ENCODE measurements around the gene GPR132. TPM values are rescaled to one million over a fixed set of nuclear protein-coding genes. Genes with fewer than 3 reads are reported as not detected.
A peak's percentile ranks its signal among the peaks of the same experiment; 100 is the strongest.

GPR132 gene
- total RNA-seq, 2 experiments from 2014 or later, result 64.4 to 66.7 TPM

- H3K9me3 Mint-ChIP-seq, result no peaks in the 10 kb centered on the region
- Histone ChIP-seq H3K27ac (ENCODE audit: low read depth in 1 of 2, low read length in 2 of 2) (peak overlapping the region in 1 of 2 donors; percentile 22), H3K27me3 (ENCODE audit: control insufficient read depth in 1 of 2, insufficient read depth in 2 of 2, low read length in 2 of 2) (no peaks in the 10 kb centered on the region), H3K4me3 (ENCODE audit: low read length) (no peak overlapping the region), H3K4me1 (ENCODE audit: insufficient read depth, low read length) (peaks cover 70% of the 10 kb centered on the region), H3K36me3 (ENCODE audit: insufficient read depth, low read length) (no peaks in the 10 kb centered on the region), H3K9me3 (ENCODE audit: control insufficient read depth in 1 of 2, insufficient read depth in 1 of 2, low read length in 2 of 2) (no peaks in the 10 kb centered on the region)
- DNase-seq, result no peak
- peak overlapping the region; percentile 48 for H3K4me3 Mint-ChIP-seq
- H3K36me3 Mint-ChIP-seq (ENCODE audit: low read depth), result peaks cover 6% of the 10 kb centered on the region
- ATAC-seq (ENCODE audit: poor library complexity), result no peak
- POLR2A ChIA-PET, result no interaction called here
- no peaks in the 10 kb centered on the region for H3K27me3 Mint-ChIP-seq
- H3K27ac Mint-ChIP-seq, result peak overlapping the region; percentile 91
- peaks cover 52% of the 10 kb centered on the region for H3K4me1 Mint-ChIP-seq (ENCODE audit: low read depth)
- TF ChIP-seq CTCF (IDR thresholded peaks at IDR 0.05), result no peak
- intact Hi-C loops (cut with DNase I, micrococcal nuclease), result loop anchor here in 1 of 2 experiments (5.0 kb wide), 1 partner anchor 423 kb away; the partner anchor contains the start of gene TEDC1
- CTCF ChIA-PET, result interaction anchor here (1.8 kb wide), 1 partner anchor 17 kb away, joined by 9 read pairs; no protein-coding TSS in a partner anchor
Observed at GRCh38 chr14:105069522-105069870, 4.3 kb upstream of the GPR132 start.

GRCh38 chr14:105068818-105069217 lies 3.6 kb upstream of the GPR132 start:
- no peak for TF ChIP-seq CTCF (IDR thresholded peaks at IDR 0.05)
- CTCF ChIA-PET, result no interaction called here
- H3K9me3 ChIP-seq (ENCODE audit: control insufficient read depth in 1 of 2, insufficient read depth in 1 of 2, low read length in 2 of 2), result no peaks in the 10 kb centered on the region
- H3K4me1 ChIP-seq (ENCODE audit: insufficient read depth, low read length), result peaks cover 73% of the 10 kb centered on the region
- H3K36me3 Mint-ChIP-seq (ENCODE audit: low read depth), result peaks cover 12% of the 10 kb centered on the region
- peak overlapping the region; percentile 91 for H3K27ac Mint-ChIP-seq
- intact Hi-C loops (cut with DNase I, micrococcal nuclease), result loop anchor here in 1 of 2 experiments (5.0 kb wide), 1 partner anchor 423 kb away; the partner anchor contains the start of gene TEDC1
- POLR2A ChIA-PET, result no interaction called here
- no peak overlapping the region for H3K27ac ChIP-seq (ENCODE audit: low read depth in 1 of 2, low read length in 2 of 2)
- H3K4me3 Mint-ChIP-seq, result peak overlapping the region; percentile 74
- DNase-seq (peak in 1 of 14 experiments; percentile 23), ATAC-seq (ENCODE audit: poor library complexity) (no peak)
- H3K9me3 Mint-ChIP-seq, result no peaks in the 10 kb centered on the region
- H3K27me3 ChIP-seq (ENCODE audit: control insufficient read depth in 1 of 2, insufficient read depth in 2 of 2, low read length in 2 of 2), result no peaks in the 10 kb centered on the region
- H3K4me1 Mint-ChIP-seq (ENCODE audit: low read depth), result peaks cover 59% of the 10 kb centered on the region
- no peak overlapping the region for H3K4me3 ChIP-seq (ENCODE audit: low read length)
- no peaks in the 10 kb centered on the region for H3K27me3 Mint-ChIP-seq
- no peaks in the 10 kb centered on the region for H3K36me3 ChIP-seq (ENCODE audit: insufficient read depth, low read length)

- Histone ChIP-seq H3K4me1 (ENCODE audit: insufficient read depth, low read length) (peaks cover 78% of the 10 kb centered on the region), H3K9me3 (ENCODE audit: control insufficient read depth in 1 of 2, insufficient read depth in 1 of 2, low read length in 2 of 2) (no peaks in the 10 kb centered on the region), H3K36me3 (ENCODE audit: insufficient read depth, low read length) (no peaks in the 10 kb centered on the region), H3K4me3 (ENCODE audit: low read length) (no peak overlapping the region), H3K27me3 (ENCODE audit: control insufficient read depth in 1 of 2, insufficient read depth in 2 of 2, low read length in 2 of 2) (no peaks in the 10 kb centered on the region), H3K27ac (ENCODE audit: low read depth in 1 of 2, low read length in 2 of 2) (peak overlapping the region; percentile 94 to 95)
- ChIA-PET POLR2A (interaction anchor here (0.8 to 4.1 kb wide), 3 partner anchors 19 to 233 kb away, joined by 3 to 40 read pairs (median 3); partner anchors contain the start of gene BRF1), CTCF (interaction anchor here (1.4 to 6.9 kb wide), 2 partner anchors 19 to 22 kb away, joined by 5 to 49 read pairs; no protein-coding TSS in a partner anchor)
- H3K27me3 Mint-ChIP-seq, result no peaks in the 10 kb centered on the region
- H3K4me1 Mint-ChIP-seq (ENCODE audit: low read depth), result peaks cover 62% of the 10 kb centered on the region
- no peak overlapping the region for H3K4me3 Mint-ChIP-seq
- peak overlapping the region; percentile 91 for H3K27ac Mint-ChIP-seq
- no peaks in the 10 kb centered on the region for H3K9me3 Mint-ChIP-seq
- ATAC-seq (ENCODE audit: poor library complexity) (no peak), DNase-seq (peak in 1 of 14 experiments; percentile 29)
- TF ChIP-seq CTCF (IDR thresholded peaks at IDR 0.05), result no peak
- intact Hi-C loops (cut with DNase I, micrococcal nuclease), result loop anchor here in 1 of 2 experiments (5.0 kb wide), 1 partner anchor 424 kb away; the partner anchor contains the start of gene TEDC1
- peaks cover 12% of the 10 kb centered on the region for H3K36me3 Mint-ChIP-seq (ENCODE audit: low read depth)
Observed at GRCh38 chr14:105067969-105068301, 2.7 kb upstream of the GPR132 start.
